ENCODE measurements around the gene MINDY4. TPM values are rescaled to one million over a fixed set of nuclear protein-coding genes. Genes with fewer than 3 reads are reported as not detected.

MINDY4 gene
- total RNA-seq (2014; rRNA removed; shearing (Covaris generic)) = 6.8 and 7.5 TPM in 2 replicates

DNA sequence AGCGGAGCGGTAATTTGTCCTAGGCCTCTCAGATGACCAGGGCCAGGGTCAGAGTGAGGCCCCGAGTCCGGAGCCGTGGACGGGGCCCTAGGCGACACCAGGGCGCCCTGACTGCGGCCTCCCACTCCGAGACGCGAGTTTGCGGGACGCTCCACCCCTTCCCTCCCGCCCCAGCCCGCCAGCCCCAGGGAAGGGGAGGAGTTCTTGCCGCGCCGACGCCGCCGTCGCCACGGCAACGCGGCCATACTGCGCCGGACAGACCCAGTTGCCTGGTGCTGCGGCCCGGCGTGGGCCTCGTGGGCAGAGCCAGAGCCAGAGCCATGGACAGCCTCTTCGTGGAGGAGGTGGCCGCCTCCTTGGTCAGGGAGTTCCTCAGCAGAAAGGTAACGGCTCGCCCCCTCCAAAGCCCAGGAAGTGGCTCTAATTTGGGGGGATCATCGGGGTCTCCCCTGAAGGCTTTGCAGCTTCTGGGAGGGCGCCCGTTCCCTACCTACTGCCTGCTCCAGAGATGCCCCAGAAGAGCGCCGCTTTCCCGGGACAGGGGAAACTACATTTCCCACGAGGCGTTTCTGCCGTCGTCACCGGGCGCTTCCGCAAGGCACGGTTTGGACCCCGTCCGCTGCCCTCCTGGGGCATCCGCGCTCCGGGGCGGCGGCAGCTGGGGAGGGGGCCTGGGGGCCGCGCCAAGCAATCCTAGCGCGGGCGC, at the start of gene MINDY4:
MINDY4 (plus strand) TSS at position 244 of the 706 bp plus-strand sequence; CDS start at position 321, 77 bp downstream.
- in situ Hi-C loops (cut with HindIII; ENCODE audit: low sequenced_read_pairs) = no loop called here
- DNase-seq (ENCODE audit: low spot score) = peak; percentile 79

DNA sequence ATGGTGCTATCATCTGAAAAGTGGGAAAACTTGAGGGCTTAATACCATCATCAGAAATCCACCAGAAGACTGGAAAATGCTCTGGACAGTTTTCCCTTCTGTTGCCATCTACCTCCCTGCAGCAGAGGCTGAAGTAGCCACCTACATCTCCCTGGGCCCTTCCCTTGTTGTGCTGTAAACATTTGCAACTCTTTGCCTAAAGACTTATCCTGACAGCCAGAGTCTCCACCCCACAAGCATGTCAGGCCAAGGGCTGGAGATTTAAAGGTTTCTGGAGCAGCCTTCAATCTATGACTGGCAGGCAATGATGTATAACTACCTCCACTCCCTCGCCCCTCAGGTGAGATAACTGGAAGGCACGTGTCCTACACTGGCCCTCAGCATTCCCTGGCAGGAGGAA, 49.0 kb upstream of the MINDY4 start:
- no peak for DNase-seq (ENCODE audit: low spot score)
- in situ Hi-C loops (cut with HindIII; ENCODE audit: low sequenced_read_pairs) = no loop called here

DNA sequence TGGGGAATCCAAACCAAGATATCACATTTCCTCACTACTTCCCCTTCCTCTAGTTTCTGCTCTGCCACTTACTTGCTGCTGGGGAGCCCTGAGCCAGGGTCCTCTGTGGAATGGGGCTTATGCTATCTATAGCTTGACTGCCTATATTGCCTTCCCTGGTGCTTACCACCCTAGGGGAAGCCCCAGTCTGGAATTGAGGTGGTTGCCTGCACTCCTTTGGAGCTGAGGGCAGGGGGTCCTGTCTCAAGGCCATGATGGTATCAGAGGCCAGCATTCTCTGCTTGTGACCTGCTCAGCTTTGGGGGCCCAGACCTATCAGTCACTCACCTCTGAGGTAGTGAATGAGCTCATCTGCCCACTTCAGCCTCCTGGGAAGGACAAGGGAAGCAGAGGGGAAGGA, 48.5 kb upstream of the MINDY4 start:
- no peak for DNase-seq (ENCODE audit: low spot score)
- in situ Hi-C loops (cut with HindIII; ENCODE audit: low sequenced_read_pairs) = no loop called here

GRCh38 chr7:30723776-30724175, 47.4 kb upstream of the MINDY4 start:
- DNase-seq (ENCODE audit: low spot score) = no peak
- in situ Hi-C loops (cut with HindIII; ENCODE audit: low sequenced_read_pairs) = no loop called here

DNA sequence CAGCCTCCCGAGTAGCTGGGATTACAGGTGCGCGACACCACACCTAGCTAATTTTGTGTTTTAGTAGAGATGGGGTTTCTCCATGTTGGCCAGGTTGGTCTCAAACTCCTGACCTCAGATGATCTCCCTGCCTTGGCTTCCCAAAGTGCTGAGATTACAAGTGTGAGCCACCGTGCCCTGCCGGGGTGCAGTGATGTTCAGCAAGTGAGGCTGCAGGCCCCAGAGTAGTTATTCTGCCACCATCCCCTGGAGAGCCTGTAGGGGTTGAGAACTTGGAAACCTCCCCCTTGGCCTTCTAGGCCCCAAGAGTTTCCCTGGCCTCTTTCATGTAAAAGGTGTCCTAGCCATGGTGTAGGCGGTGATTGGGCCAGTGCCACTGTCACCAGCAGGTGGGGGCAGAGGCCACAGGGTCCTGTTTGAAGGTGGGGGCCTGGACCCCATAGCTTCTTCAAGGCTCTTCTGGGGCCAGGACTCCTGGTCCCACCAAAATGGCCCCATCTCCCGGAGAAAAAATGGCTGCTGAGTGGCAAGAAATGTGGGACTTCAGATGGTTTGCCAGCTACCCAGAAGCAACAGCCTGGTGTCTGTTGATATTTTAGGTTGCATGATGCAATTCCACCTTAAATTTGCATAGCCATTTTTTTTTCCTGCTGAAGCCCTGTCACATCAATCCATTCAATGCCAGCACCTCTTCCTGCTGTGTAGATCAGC, 44.8 kb upstream of the MINDY4 start:
- in situ Hi-C loops (cut with HindIII; ENCODE audit: low sequenced_read_pairs) = no loop called here
- DNase-seq (ENCODE audit: low spot score) = no peak

GRCh38 chr7:30727061-30727945, 43.9 kb upstream of the MINDY4 start:
- in situ Hi-C loops (cut with HindIII; ENCODE audit: low sequenced_read_pairs) = no loop called here
- DNase-seq (ENCODE audit: low spot score) = no peak

DNA sequence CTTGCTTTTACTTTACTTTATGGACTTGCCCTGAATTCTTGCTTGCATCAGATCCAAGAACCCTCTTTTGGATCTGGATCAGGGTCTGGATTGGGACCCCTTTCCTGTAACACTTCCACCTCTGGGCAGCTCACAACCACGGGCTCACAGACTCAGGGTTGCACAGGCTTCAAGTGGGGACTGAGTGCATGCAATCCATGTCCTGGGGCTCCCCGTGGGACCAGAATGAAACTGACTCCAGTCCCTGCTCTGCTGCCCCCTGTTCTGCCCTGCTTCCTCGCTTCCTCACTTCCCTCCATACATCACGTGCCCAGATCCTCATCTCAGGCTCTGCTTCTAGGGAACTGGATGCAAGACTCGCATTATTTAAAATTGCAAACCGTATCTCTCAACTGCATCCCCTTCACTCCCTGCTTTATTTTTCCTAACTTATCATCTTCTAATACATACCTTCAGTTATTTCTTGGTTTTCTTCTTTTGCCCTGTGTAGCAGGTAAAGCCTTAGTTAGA, 42.6 kb upstream of the MINDY4 start:
- in situ Hi-C loops (cut with HindIII; ENCODE audit: low sequenced_read_pairs) = no loop called here

GRCh38 chr7:30729642-30730041, 41.6 kb upstream of the MINDY4 start:
- in situ Hi-C loops (cut with HindIII; ENCODE audit: low sequenced_read_pairs) = no loop called here
- DNase-seq (ENCODE audit: low spot score) = no peak

More for the DNA sequence above, 42.6 kb upstream of the MINDY4 start:
- no peak for DNase-seq (ENCODE audit: low spot score)

- in situ Hi-C loops (cut with HindIII; ENCODE audit: low sequenced_read_pairs) = no loop called here
- DNase-seq (ENCODE audit: low spot score) = no peak
These were observed 41.1 kb upstream of the MINDY4 start for GRCh38 chr7:30730097-30730496.

DNA sequence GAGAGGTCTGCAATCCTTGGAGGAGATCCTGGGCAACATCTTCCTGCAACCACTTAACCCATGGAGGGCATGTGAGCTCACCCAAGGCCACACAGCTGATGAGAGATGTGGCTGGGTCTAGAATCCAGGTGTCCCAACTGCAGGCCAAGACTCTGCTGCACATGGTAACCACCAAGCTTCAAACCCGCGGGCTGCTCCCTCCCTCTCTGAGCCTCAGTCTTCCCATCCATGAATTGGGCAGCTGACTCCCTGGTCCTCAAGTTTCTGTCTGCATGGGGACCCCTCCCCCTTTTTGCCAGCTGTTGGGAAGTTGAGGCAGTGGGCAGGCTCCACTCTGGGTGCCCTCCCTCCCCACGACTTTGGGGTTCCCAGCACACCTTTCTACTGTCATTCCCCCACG, 40.2 kb upstream of the MINDY4 start:
- DNase-seq (ENCODE audit: low spot score) = no peak
- in situ Hi-C loops (cut with HindIII; ENCODE audit: low sequenced_read_pairs) = no loop called here

GRCh38 chr7:30731581-30731980, 39.6 kb upstream of the MINDY4 start:
- DNase-seq (ENCODE audit: low spot score) = no peak
- in situ Hi-C loops (cut with HindIII; ENCODE audit: low sequenced_read_pairs) = no loop called here

- DNase-seq (ENCODE audit: low spot score) = no peak
- in situ Hi-C loops (cut with HindIII; ENCODE audit: low sequenced_read_pairs) = no loop called here
These were observed 38.6 kb upstream of the MINDY4 start for GRCh38 chr7:30732606-30733005.

DNA sequence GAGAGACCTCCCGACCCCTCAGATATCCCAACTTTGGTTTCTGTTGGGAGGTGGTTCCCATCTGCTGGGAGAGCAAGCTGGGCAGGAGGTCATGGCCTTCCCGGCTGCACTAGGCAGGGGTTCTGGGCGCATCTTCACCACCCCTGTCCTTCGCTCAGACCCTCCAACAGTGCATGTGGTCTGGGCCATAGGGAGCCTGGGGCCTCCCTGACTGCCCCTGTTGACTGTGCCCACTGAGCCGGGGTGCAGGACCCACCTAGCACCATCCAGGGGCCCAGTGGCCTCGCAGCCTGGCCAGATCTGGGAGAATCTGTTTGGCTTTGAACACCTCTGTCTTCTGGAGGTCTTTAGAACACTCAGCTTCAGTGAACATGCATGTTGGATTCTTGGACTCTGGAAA, 38.0 kb upstream of the MINDY4 start:
- in situ Hi-C loops (cut with HindIII; ENCODE audit: low sequenced_read_pairs) = no loop called here

DNA sequence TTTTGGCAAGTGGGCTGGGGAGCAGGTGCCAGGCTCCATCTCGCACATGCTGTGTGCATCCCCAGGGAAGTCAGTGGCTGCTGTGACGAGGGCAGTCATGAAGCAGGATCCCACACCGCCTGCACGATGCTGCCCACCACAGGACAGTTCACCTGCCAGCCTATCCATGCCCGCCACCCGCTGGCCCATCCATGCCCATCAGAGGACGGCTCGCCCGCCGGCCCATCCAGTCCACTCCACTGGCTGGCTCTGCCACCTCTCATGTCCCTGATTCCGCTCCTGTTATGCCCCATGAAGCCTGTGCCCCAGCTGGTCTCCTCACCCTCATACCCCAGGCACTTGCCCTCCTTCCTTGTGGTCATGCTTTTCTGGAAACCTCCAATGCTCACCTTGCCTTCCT, 37.5 kb upstream of the MINDY4 start:
- DNase-seq (ENCODE audit: low spot score) = no peak
- in situ Hi-C loops (cut with HindIII; ENCODE audit: low sequenced_read_pairs) = no loop called here

More for the DNA sequence above, 38.0 kb upstream of the MINDY4 start:
- DNase-seq (ENCODE audit: low spot score) = no peak

DNA sequence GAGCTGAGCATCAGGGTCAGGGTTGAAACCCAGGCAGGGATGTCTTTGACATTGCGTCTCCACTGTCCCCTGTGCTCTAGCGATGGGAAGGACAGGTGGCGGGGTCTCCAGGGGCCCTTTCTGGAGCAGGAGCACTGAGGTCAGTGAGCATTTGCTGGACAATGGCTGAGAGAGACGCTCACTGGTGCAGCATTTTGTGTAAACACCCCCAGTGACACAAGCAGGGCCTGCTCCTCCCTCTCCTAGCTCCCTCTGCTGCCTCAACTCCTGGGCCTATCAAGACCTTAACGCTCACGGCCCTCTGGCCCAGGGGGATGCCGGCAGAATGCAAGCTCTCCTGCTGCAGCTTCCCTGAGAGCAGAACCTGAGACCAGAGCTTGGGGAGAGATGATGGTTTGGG, 36.7 kb upstream of the MINDY4 start:
- DNase-seq (ENCODE audit: low spot score) = no peak
- in situ Hi-C loops (cut with HindIII; ENCODE audit: low sequenced_read_pairs) = no loop called here

DNA sequence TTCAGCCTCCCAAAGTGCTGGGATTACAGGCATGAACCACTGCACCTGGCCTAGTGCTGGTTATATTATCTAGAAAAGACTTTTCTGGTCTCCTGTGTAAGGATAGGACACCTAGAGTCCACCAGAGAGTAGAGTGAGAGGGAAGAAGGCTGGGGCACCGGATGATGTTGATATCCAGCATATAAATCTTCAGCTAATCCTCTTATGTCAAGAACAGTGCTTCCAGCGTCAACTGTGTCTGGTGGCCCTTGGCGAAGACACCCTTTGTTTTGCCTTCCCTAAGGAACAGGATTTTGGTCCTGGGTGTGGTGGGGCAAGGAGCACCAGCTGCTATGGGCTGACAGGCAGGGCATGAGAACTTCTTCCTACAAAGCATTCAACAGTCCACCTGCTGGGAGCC, 35.6 kb upstream of the MINDY4 start:
- no peak for DNase-seq (ENCODE audit: low spot score)
- in situ Hi-C loops (cut with HindIII; ENCODE audit: low sequenced_read_pairs) = no loop called here

- no peak for DNase-seq (ENCODE audit: low spot score)
- in situ Hi-C loops (cut with HindIII; ENCODE audit: low sequenced_read_pairs) = no loop called here
These were observed 34.9 kb upstream of the MINDY4 start for GRCh38 chr7:30736291-30736690.

DNA sequence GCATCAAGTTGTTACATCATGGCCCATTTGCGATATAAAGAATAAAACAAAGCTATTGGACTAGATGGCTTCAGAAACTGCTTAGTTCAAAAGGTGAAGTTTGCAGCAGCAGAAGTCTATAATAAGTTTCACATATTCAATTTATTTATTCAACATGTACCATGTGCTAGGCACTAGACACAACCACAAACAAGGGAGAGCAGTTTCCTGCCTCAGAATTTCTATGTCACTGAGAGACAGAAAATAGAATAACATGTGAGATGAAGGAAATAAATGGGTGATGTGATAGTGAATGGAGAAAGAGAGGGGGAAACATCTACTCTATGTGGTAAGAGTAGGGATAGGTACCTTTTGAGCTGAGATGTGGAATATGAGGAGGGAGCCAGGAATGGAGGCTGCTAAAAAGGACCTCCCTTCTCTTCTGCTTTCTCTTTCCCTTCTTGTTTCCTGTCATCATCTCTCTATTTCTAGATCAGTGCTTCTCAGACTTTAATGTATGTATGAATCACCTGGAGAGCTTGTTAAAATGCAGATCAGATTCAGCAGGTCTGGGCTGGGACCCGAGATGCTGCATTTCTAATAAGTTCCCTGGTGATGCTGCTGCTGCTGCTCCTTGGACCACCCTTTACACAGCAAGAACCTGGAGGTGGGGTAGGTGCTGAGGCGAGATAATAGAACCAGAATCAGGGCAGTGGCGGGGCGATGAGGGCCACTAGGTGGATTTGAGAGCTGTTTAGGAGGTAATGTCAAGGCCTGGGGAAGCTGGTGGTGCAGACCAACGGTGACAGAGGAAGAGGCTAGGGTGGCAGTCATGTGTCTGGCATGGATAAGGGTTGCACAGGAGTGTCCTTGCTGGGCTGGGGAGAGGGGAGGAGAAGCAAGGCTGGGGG, 32.9 kb upstream of the MINDY4 start:
- in situ Hi-C loops (cut with HindIII; ENCODE audit: low sequenced_read_pairs) = no loop called here
- DNase-seq (ENCODE audit: low spot score) = no peak

DNA sequence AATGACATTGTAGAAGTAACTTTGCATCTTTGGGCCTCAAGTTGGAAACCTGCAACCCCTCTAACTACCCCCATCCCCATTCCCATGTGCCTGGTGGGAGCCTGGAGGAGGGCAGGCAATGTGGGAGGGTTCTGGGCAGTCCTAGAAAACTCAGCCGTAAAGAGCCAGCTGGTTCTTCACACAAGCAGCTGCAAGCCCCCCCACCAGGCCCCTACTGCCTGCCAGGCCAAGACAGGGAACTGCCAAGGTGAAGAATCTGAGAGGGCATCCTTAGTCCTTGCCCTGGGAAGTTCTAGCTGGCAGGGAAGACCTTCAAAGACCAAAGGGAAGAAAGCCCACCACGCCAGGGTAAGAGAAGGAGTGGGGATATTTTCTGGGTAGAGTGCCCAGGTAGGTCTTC, 31.5 kb upstream of the MINDY4 start:
- no peak for DNase-seq (ENCODE audit: low spot score)
- in situ Hi-C loops (cut with HindIII; ENCODE audit: low sequenced_read_pairs) = no loop called here

Measured in G401 (cell line).